IMR-90 (cell line): Measurements from ENCODE around the gene HSPA6. TPM values are rescaled to one million over a fixed set of nuclear protein-coding genes. Genes with fewer than 3 reads are reported as not detected.
"Not testable (repeated sequence)": the region's sequence is repeated elsewhere in the genome, so short reads cannot be mapped to it uniquely, and the experiment has no call there.

ENCODE experiments used
- ATAC-seq: fragments of 200-7000 bp; cut with Tn5 transposase; 2 replicates; pipeline ENCODE4 v1.9.1; 2020; ENCODE audit warnings: low read depth, mild to moderate bottlenecking, moderate library complexity
- BruUV-seq: library from RNA; stranded (reverse); fragments of 400-500 nt; replicated peaks from 2 replicates; lab custom pipeline; 2021; lab: Mats Ljungman, UMichigan
- CTCF ChIA-PET: fragments of 300-600 bp; formaldehyde crosslinking; extraction: SDS; loops from one replicate; lab custom pipeline; 2021; ENCODE audit warnings: antibody characterized with exemption; lab: Yijun Ruan, JAX
- POLR2A ChIA-PET: fragments of 300-600 bp; sonication (Branson Sonifier 250); formaldehyde crosslinking; loops from one replicate; lab custom pipeline; 2022; ENCODE audit warnings: antibody characterized with exemption; ENCODE audit not compliant: unreplicated experiment; lab: Charles Lee
- DNase-seq: peaks from one replicate; pipeline ENCODE4 v3.0.0; 2013
- H2AFZ ChIP-seq: replicated peaks from 2 replicates; pipeline ENCODE3; 2013; ENCODE audit warnings: low read length, mild to moderate bottlenecking; ENCODE audit not compliant: poor library complexity
- H2AK5ac ChIP-seq: 2 replicates; pipeline ENCODE4 v1.6.1; 2013; ENCODE audit warnings: low read depth, low read length, inconsistent platforms
- H2AK9ac ChIP-seq: replicated peaks from 2 replicates; pipeline ENCODE3; 2013; ENCODE audit warnings: mild to moderate bottlenecking, low read depth, low read length, moderate library complexity; ENCODE audit not compliant: poor library complexity
- H2BK120ac ChIP-seq: 2 replicates; pipeline ENCODE4 v1.6.1; 2013; ENCODE audit warnings: low read depth, low read length, inconsistent platforms
- H2BK15ac ChIP-seq: 3 replicates; pipeline ENCODE4 v1.6.1; 2013; ENCODE audit warnings: low read depth, low read length, inconsistent platforms
- H2BK20ac ChIP-seq: 2 replicates; pipeline ENCODE4 v1.6.1; 2013; ENCODE audit warnings: low read depth, mild to moderate bottlenecking, inconsistent platforms, low read length, moderate library complexity
- H2BK5ac ChIP-seq: 2 replicates; pipeline ENCODE4 v1.6.1; 2013; ENCODE audit warnings: mild to moderate bottlenecking, low read depth, low read length, inconsistent platforms; ENCODE audit not compliant: poor library complexity, severe bottlenecking
- H3K14ac ChIP-seq: replicated peaks from 2 replicates; pipeline ENCODE4 v1.6.1; 2013; ENCODE audit warnings: low read depth, low read length, inconsistent platforms
- H3K18ac ChIP-seq: 2 replicates; pipeline ENCODE4 v1.6.1; 2013; ENCODE audit warnings: low read depth, low read length, control low read depth
- H3K23ac ChIP-seq: 2 replicates; pipeline ENCODE4 v1.6.1; 2013; ENCODE audit warnings: low read depth, low read length, inconsistent platforms
- H3K27ac ChIP-seq: 2 replicates; pipeline ENCODE4 v1.5.1; 2013; ENCODE audit warnings: mild to moderate bottlenecking, control low read depth, low read length; ENCODE audit not compliant: insufficient read depth
- H3K27me3 ChIP-seq: 2 replicates; pipeline ENCODE4 v1.6.1; 2013; ENCODE audit warnings: low read length; ENCODE audit not compliant: control insufficient read depth, insufficient read depth
- H3K36me3 ChIP-seq: 2 replicates; pipeline ENCODE4 v1.6.1; 2013; ENCODE audit warnings: low read length, mixed read lengths; ENCODE audit not compliant: control insufficient read depth, insufficient read depth
- H3K4ac ChIP-seq: 2 replicates; pipeline ENCODE4 v1.6.1; 2013; ENCODE audit warnings: low read depth, low read length, inconsistent platforms
- H3K4me1 ChIP-seq: 2 replicates; pipeline ENCODE4 v1.6.1; 2013; ENCODE audit warnings: low read length, mixed read lengths; ENCODE audit not compliant: control insufficient read depth, insufficient read depth
- H3K4me2 ChIP-seq: 2 replicates; pipeline ENCODE4 v1.6.1; 2013; ENCODE audit warnings: low read depth, mild to moderate bottlenecking, control low read depth, low read length, moderate library complexity
- H3K4me3 ChIP-seq: 2 replicates; pipeline ENCODE4 v1.5.1; 2013; ENCODE audit warnings: low read depth, mild to moderate bottlenecking, control low read depth, low read length, moderate library complexity; ENCODE audit not compliant: insufficient read depth
- H3K56ac ChIP-seq: 2 replicates; pipeline ENCODE4 v1.6.1; 2013; ENCODE audit warnings: low read length, inconsistent platforms; ENCODE audit not compliant: insufficient read depth; ENCODE audit errors: extremely low read depth
- H3K79me1 ChIP-seq, 2 experiments: 2 replicates each; pipeline ENCODE4 v1.6.1; 2013; ENCODE audit warnings: low read length in 2 of 2, inconsistent platforms in 1 of 2, low read depth in 1 of 2
- H3K9ac ChIP-seq: 2 replicates; pipeline ENCODE4 v1.6.1; 2013; ENCODE audit warnings: low read depth, low read length, control low read depth
- H3K9me1 ChIP-seq: 2 replicates; pipeline ENCODE4 v1.6.1; 2013; ENCODE audit warnings: low read length, inconsistent platforms; ENCODE audit not compliant: insufficient read depth
- H3K9me3 ChIP-seq: 2 replicates; pipeline ENCODE4 v1.6.1; 2013; ENCODE audit warnings: low read length; ENCODE audit not compliant: control insufficient read depth, insufficient read depth
- H4K20me1 ChIP-seq: 2 replicates; pipeline ENCODE4 v1.6.1; 2013; ENCODE audit warnings: low read length, inconsistent platforms; ENCODE audit not compliant: insufficient read depth
- H4K5ac ChIP-seq: 2 replicates; pipeline ENCODE4 v1.6.1; 2013; ENCODE audit warnings: mild to moderate bottlenecking, low read depth, low read length, control low read depth
- H4K8ac ChIP-seq, 2 experiments: 2 replicates each; pipeline ENCODE4 v1.6.1; 2013; ENCODE audit warnings: low read depth in 2 of 2, low read length in 2 of 2, control low read depth in 1 of 2, inconsistent platforms in 1 of 2
- H4K91ac ChIP-seq: 2 replicates; pipeline ENCODE4 v1.6.1; 2013; ENCODE audit warnings: low read depth, low read length, inconsistent platforms; ENCODE audit not compliant: insufficient read depth
- WGBS, 2 experiments: methylation state at CpG; one replicate each; pipeline versions ENCODE4 v1.1.5 to v1.1.7; 2013; ENCODE audit warnings: missing lambda C conversion rate in 2 of 2; ENCODE audit not compliant: insufficient read length in 1 of 2; ENCODE audit errors: extremely low coverage in 2 of 2; 5-methylcytosine and 5-hydroxymethylcytosine counted together
- dilution Hi-C: fragments of 300-500 bp; cut with HindIII; formaldehyde crosslinking; loops from one replicate; pipeline ENCODE4 v1.14.3; 2018; ENCODE audit warnings: low sequenced_read_pairs; ENCODE audit not compliant: unreplicated experiment
- in situ Hi-C: fragments of 300-500 bp; cut with MboI; formaldehyde crosslinking; loops from 3 replicates; pipeline ENCODE4 v1.14.3; 2019; ENCODE audit warnings: low sequenced_read_pairs, inconsistent platforms, mixed read lengths
- intact Hi-C: fragments of 100-400 bp; cut with micrococcal nuclease; formaldehyde crosslinking; loops from 2 replicates; pipeline ENCODE4 v1.10.0; 2022
- polyA plus RNA-seq, 3 experiments: library from polyadenylated mRNA; depleted of rRNA; stranded (reverse); fragments of >200 nt; gene quantifications; 2 replicates each; pipeline ENCODE4 v1.2.3, GENCODE V29; 2012; ENCODE audit warnings: low replicate concordance in 1 of 3
- total RNA-seq: library from RNA; depleted of rRNA; stranded (reverse); fragments of >200 nt; gene quantifications from 2 replicates; pipeline ENCODE4 v1.2.3, GENCODE V29; 2012

The HSPA6 gene
- total and polyA plus RNA-seq, 2 of the 4 experiments (the other 2 are of a cell fraction), result 0.54 to 0.67 TPM

GRCh38 chr1:161528550-161528949 is 4.2 kb downstream of the HSPA6 start:
- H3K27me3 ChIP-seq, H4K91ac ChIP-seq, H3K9me3 ChIP-seq, H3K18ac ChIP-seq, CTCF ChIA-PET, H4K8ac ChIP-seq, H3K9ac ChIP-seq, H3K14ac ChIP-seq, in situ Hi-C loops, H2AK9ac ChIP-seq, POLR2A ChIA-PET, H3K36me3 ChIP-seq, intact Hi-C loops, H3K9me1 ChIP-seq, H4K20me1 ChIP-seq, DNase-seq, dilution Hi-C loops, H3K27ac ChIP-seq, H2AFZ ChIP-seq, H3K4me1 ChIP-seq, H2BK120ac ChIP-seq, H3K4me3 ChIP-seq, H2BK20ac ChIP-seq, BruUV-seq, H4K5ac ChIP-seq, H3K79me1 ChIP-seq, H3K4ac ChIP-seq, H2BK15ac ChIP-seq, H3K56ac ChIP-seq, H3K23ac ChIP-seq, ATAC-seq, H3K4me2 ChIP-seq, H2AK5ac ChIP-seq, H2BK5ac ChIP-seq: not testable (repeated sequence)
- WGBS, 2 experiments, result no CpG with 5 or more reads among the region's 3 CpGs

- H4K20me1 ChIP-seq, H3K9me3 ChIP-seq, H2BK120ac ChIP-seq, H3K9me1 ChIP-seq, H3K79me1 ChIP-seq, H2AK5ac ChIP-seq, H2AFZ ChIP-seq, CTCF ChIA-PET, H2BK20ac ChIP-seq, DNase-seq, H3K56ac ChIP-seq, POLR2A ChIA-PET, BruUV-seq, H3K27ac ChIP-seq, H3K4me1 ChIP-seq, H2AK9ac ChIP-seq, H3K4ac ChIP-seq, in situ Hi-C loops, dilution Hi-C loops, H4K8ac ChIP-seq, H2BK5ac ChIP-seq, H3K14ac ChIP-seq, H3K27me3 ChIP-seq, H4K5ac ChIP-seq, ATAC-seq, H2BK15ac ChIP-seq, H3K23ac ChIP-seq, H3K9ac ChIP-seq, H3K36me3 ChIP-seq, H3K18ac ChIP-seq, H4K91ac ChIP-seq, intact Hi-C loops: not testable (repeated sequence)
- no CpG with 5 or more reads among the region's 19 CpGs for WGBS, 2 experiments
- Histone ChIP-seq H3K4me3 (peak overlapping the region; percentile 69; the same call in 1 of the 2 replicates), H3K4me2 (peak overlapping the region; percentile 84; the same call in 1 of the 2 replicates)
Measured at GRCh38 chr1:161529463-161530104, 5.2 kb downstream of the HSPA6 start.
